GM10266 (cell line): ENCODE data around the gene ENTHD1.

Experiments used
- DNase-seq: peaks from one replicate; pipeline ENCODE4 v3.0.0; 2012; ENCODE audit errors: extremely low spot score
- CTCF ChIP-seq: IDR thresholded peaks from 2 replicates; pipeline ENCODE4 v1.5.1; 2012; ENCODE audit warnings: mild to moderate bottlenecking, low read depth; ENCODE audit not compliant: control insufficient read depth, insufficient read depth; ENCODE audit errors: missing control alignments

The ENTHD1 gene

GRCh38 chr22:39712751-39713525 is 180.6 kb downstream of the ENTHD1 start:
- no peak for TF ChIP-seq CTCF
- DNase-seq: no peak

GRCh38 chr22:39712081-39712480 is 181.5 kb downstream of the ENTHD1 start:
- no peak for TF ChIP-seq CTCF
- DNase-seq: no peak

- DNase-seq: no peak
- TF ChIP-seq CTCF: no peak
Observed at GRCh38 chr22:39710380-39711150, 183.0 kb downstream of the ENTHD1 start.

- DNase-seq: no peak
- no peak for TF ChIP-seq CTCF
Observed at GRCh38 chr22:39707816-39708215, 185.7 kb downstream of the ENTHD1 start.

GRCh38 chr22:39707351-39707750 is 186.2 kb downstream of the ENTHD1 start:
- no peak for TF ChIP-seq CTCF
- DNase-seq: no peak

- no peak for DNase-seq
- no peak for TF ChIP-seq CTCF
Observed at GRCh38 chr22:39706376-39707140, 187.0 kb downstream of the ENTHD1 start.
